ENCODE data around the gene SFTPA1. TPM values are rescaled to one million over a fixed set of nuclear protein-coding genes. Genes with fewer than 3 reads are reported as not detected.
"Not testable (repeated sequence)": the region's sequence is repeated elsewhere in the genome, so short reads cannot be mapped to it uniquely, and the experiment has no call there.

SFTPA1 gene
- total RNA-seq, 1 experiment from 2014 or later, result not detected

GRCh38 chr10:79663287-79663686 lies 52.5 kb downstream of the SFTPA1 start:
- not testable (repeated sequence) for H2BK15ac ChIP-seq (ENCODE audit: low read depth, low read length); H3K9me3 Mint-ChIP-seq; H3K27ac Mint-ChIP-seq; H3K27ac ChIP-seq (ENCODE audit: insufficient read length, low read depth, low read length); H3K4me3 Mint-ChIP-seq; H3K79me1 ChIP-seq (ENCODE audit: insufficient read depth, low read depth, low read length, poor library complexity, severe bottlenecking); H3K9ac ChIP-seq (ENCODE audit: extremely low read depth, insufficient read length, low read length); H3K27me3 Mint-ChIP-seq (ENCODE audit: low read depth); H3K4me2 ChIP-seq (ENCODE audit: insufficient read depth, insufficient read length, low read length); H3K4me1 Mint-ChIP-seq; H3K23me2 ChIP-seq (ENCODE audit: insufficient read length, low read depth, low read length, poor library complexity, severe bottlenecking); H2BK12ac ChIP-seq (ENCODE audit: insufficient read length, low read depth, low read length); H3K56ac ChIP-seq (ENCODE audit: insufficient read length, low read depth, low read length); H4K8ac ChIP-seq (replicated peaks; ENCODE audit: insufficient read length, low read depth, low read length); H2AFZ ChIP-seq (ENCODE audit: low read length); H2BK20ac ChIP-seq (ENCODE audit: low read depth, low read length, poor library complexity, severe bottlenecking); H3K18ac ChIP-seq (ENCODE audit: insufficient read length, low read depth, low read length); H4K91ac ChIP-seq (ENCODE audit: insufficient read length, low read depth, low read length); H3K79me2 ChIP-seq (ENCODE audit: insufficient read depth, low read length); H3K4ac ChIP-seq (ENCODE audit: low read depth, low read length); H2AK5ac ChIP-seq (ENCODE audit: insufficient read length, low read length); H3K36me3 Mint-ChIP-seq (ENCODE audit: insufficient read depth in 1 of 3, low read depth in 3 of 3); H3K27me3 ChIP-seq (ENCODE audit: insufficient read depth, low read length); H4K20me1 ChIP-seq (ENCODE audit: control insufficient read depth, insufficient read depth, insufficient read length); H4K5ac ChIP-seq (ENCODE audit: insufficient read length, low read depth, low read length); H3K14ac ChIP-seq (ENCODE audit: insufficient read depth, low read length); H3K9me3 ChIP-seq (ENCODE audit: control insufficient read depth, low read depth, low read length); H3K4me1 ChIP-seq (ENCODE audit: insufficient read depth, low read length); H3K23ac ChIP-seq (ENCODE audit: insufficient read length, low read depth, low read length); DNase-seq; H3T11ph ChIP-seq (ENCODE audit: low read length); H2BK5ac ChIP-seq (ENCODE audit: insufficient read length, low read length); H2BK120ac ChIP-seq (ENCODE audit: low read depth, low read length, poor library complexity, severe bottlenecking)

DNA sequence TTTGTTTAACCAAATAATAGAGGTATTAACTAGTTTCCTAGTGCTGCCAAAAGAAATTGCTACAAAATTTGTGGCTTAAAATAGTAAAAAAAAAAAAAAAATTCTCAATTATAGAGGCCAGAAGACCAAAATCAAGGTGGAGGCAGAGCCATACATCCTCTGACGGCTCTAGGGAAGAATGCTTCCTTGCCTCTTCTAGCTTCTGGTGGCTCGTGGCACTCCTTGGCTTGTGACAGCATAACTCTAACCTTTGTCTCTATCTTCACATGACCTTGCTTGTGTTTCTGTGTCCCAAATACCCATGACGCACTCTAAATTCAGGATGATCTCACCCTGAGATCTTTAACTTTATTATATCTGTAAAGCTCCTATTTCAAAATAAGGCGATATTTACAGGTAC lies 53.9 kb downstream of the SFTPA1 start:
- not testable (repeated sequence) for H3K36me3 Mint-ChIP-seq (ENCODE audit: insufficient read depth in 1 of 3, low read depth in 3 of 3); H3K27ac Mint-ChIP-seq; H4K91ac ChIP-seq (ENCODE audit: insufficient read length, low read depth, low read length); H4K5ac ChIP-seq (ENCODE audit: insufficient read length, low read depth, low read length); H2BK20ac ChIP-seq (ENCODE audit: low read depth, low read length, poor library complexity, severe bottlenecking); H2BK120ac ChIP-seq (ENCODE audit: low read depth, low read length, poor library complexity, severe bottlenecking); H3K27me3 ChIP-seq (ENCODE audit: insufficient read depth, low read length); H2AFZ ChIP-seq (ENCODE audit: low read length); H3K18ac ChIP-seq (ENCODE audit: insufficient read length, low read depth, low read length); H3K14ac ChIP-seq (ENCODE audit: insufficient read depth, low read length); H2BK12ac ChIP-seq (ENCODE audit: insufficient read length, low read depth, low read length); H3K4ac ChIP-seq (ENCODE audit: low read depth, low read length); DNase-seq; H3K9me3 Mint-ChIP-seq; H3K9ac ChIP-seq (ENCODE audit: extremely low read depth, insufficient read length, low read length); H3K4me1 ChIP-seq (ENCODE audit: insufficient read depth, low read length); H3K27me3 Mint-ChIP-seq (ENCODE audit: low read depth); H4K20me1 ChIP-seq (ENCODE audit: control insufficient read depth, insufficient read depth, insufficient read length); H3T11ph ChIP-seq (ENCODE audit: low read length); H4K8ac ChIP-seq (replicated peaks; ENCODE audit: insufficient read length, low read depth, low read length); H3K23me2 ChIP-seq (ENCODE audit: insufficient read length, low read depth, low read length, poor library complexity, severe bottlenecking); H2BK15ac ChIP-seq (ENCODE audit: low read depth, low read length); H2AK5ac ChIP-seq (ENCODE audit: insufficient read length, low read length); H3K56ac ChIP-seq (ENCODE audit: insufficient read length, low read depth, low read length); H3K79me2 ChIP-seq (ENCODE audit: insufficient read depth, low read length); H3K79me1 ChIP-seq (ENCODE audit: insufficient read depth, low read depth, low read length, poor library complexity, severe bottlenecking); H3K4me2 ChIP-seq (ENCODE audit: insufficient read depth, insufficient read length, low read length); H3K23ac ChIP-seq (ENCODE audit: insufficient read length, low read depth, low read length); H3K4me1 Mint-ChIP-seq; H3K9me3 ChIP-seq (ENCODE audit: control insufficient read depth, low read depth, low read length); H2BK5ac ChIP-seq (ENCODE audit: insufficient read length, low read length); H3K4me3 Mint-ChIP-seq; H3K27ac ChIP-seq (ENCODE audit: insufficient read length, low read depth, low read length)
- no CpG with 5 or more reads among the region's 4 CpGs for WGBS (ENCODE audit: extremely low coverage, insufficient read length, low lambda C conversion rate)

Other genes starting within 250 kb of the SFTPA1 start
- 3.5 and 3.8 TPM in 2 replicates for gene ZCCHC24, start 165.3 kb upstream of the SFTPA1 start, total RNA-seq (2021)
- 0.35 and 0.39 TPM in 2 replicates for gene EIF5AL1, start 98.4 kb upstream of the SFTPA1 start, total RNA-seq (2021)
- not detected in 2 replicates for gene SFTPA2, start 50.5 kb upstream of the SFTPA1 start, total RNA-seq (2021)
- 0.07 and 0.46 TPM in 2 replicates for gene NUTM2B, start 92.3 kb downstream of the SFTPA1 start, total RNA-seq (2021)
- gene NUTM2E, start 215.8 kb downstream of the SFTPA1 start, total RNA-seq (2021), result 0.11 TPM in 1 of 2 replicates, not detected in the other